Neural progenitor cell (in vitro differentiated cells): Measurements from ENCODE around the gene SMAGP. TPM values are rescaled to one million over a fixed set of nuclear protein-coding genes. Genes with fewer than 3 reads are reported as not detected.
"Not testable (repeated sequence)": the region's sequence is repeated elsewhere in the genome, so short reads cannot be mapped to it uniquely, and the experiment has no call there.

Experiments
- DNase-seq: peaks from one replicate; pipeline ENCODE4 v3.0.0-alpha.2; 2016; ENCODE audit warnings: low spot score
- H2AFZ ChIP-seq: fragments of 200-600 bp; sonication (generic); replicated peaks from 2 replicates; pipeline ENCODE4 v1.6.1; 2016; ENCODE audit warnings: antibody characterized with exemption
- H3F3A ChIP-seq: fragments of 200-600 bp; sonication (generic); 2 replicates; pipeline ENCODE4 v1.6.1; 2016; ENCODE audit warnings: antibody characterized with exemption, low read depth
- H3K27ac ChIP-seq: fragments of 200-600 bp; sonication (generic); 2 replicates; pipeline ENCODE4 v1.5.1; 2016; ENCODE audit warnings: mild to moderate bottlenecking
- H3K27me3 ChIP-seq: fragments of 200-600 bp; sonication (generic); 2 replicates; pipeline ENCODE4 v1.6.1; 2016; ENCODE audit warnings: mild to moderate bottlenecking, moderate library complexity
- H3K36me3 ChIP-seq: fragments of 200-600 bp; sonication (generic); 2 replicates; pipeline ENCODE4 v1.5.1; 2016
- H3K4me1 ChIP-seq: fragments of 200-600 bp; sonication (generic); 2 replicates; pipeline ENCODE4 v1.6.1; 2016; ENCODE audit warnings: mixed run types
- H3K4me2 ChIP-seq: fragments of 200-600 bp; sonication (generic); 2 replicates; pipeline ENCODE4 v1.6.1; 2016
- H3K4me3 ChIP-seq: fragments of 200-600 bp; sonication (generic); 2 replicates; pipeline ENCODE4 v1.5.1; 2016
- H3K79me2 ChIP-seq: fragments of 200-600 bp; sonication (generic); 2 replicates; pipeline ENCODE4 v1.6.1; 2016; ENCODE audit warnings: low read depth
- H3K9ac ChIP-seq: fragments of 200-600 bp; sonication (generic); 2 replicates; pipeline ENCODE4 v1.6.1; 2016
- H3K9me3 ChIP-seq: fragments of 200-600 bp; sonication (generic); 2 replicates; pipeline ENCODE4 v1.5.1; 2016; ENCODE audit warnings: low read depth
- H4K20me1 ChIP-seq: fragments of 200-600 bp; sonication (generic); 2 replicates; pipeline ENCODE4 v1.6.1; 2016; ENCODE audit warnings: low read depth
- H3K27ac Mint-ChIP-seq: 3 replicates; pipeline ENCODE4 v1.8.0; 2021; ENCODE audit warnings: mixed read lengths
- H3K27me3 Mint-ChIP-seq: 2 replicates; pipeline ENCODE4 v1.8.0; 2022; ENCODE audit warnings: low read depth, mild to moderate bottlenecking, inconsistent platforms, moderate library complexity, mixed read lengths; ENCODE audit not compliant: insufficient read depth
- H3K36me3 Mint-ChIP-seq: 3 replicates; pipeline ENCODE4 v1.8.0; 2021; ENCODE audit warnings: mixed read lengths
- H3K4me1 Mint-ChIP-seq: 3 replicates; pipeline ENCODE4 v1.8.0; 2021; ENCODE audit warnings: mixed read lengths
- H3K4me3 Mint-ChIP-seq: 3 replicates; pipeline ENCODE4 v1.8.0; 2021; ENCODE audit warnings: mild to moderate bottlenecking, moderate library complexity, mixed read lengths
- H3K9me3 Mint-ChIP-seq: 3 replicates; pipeline ENCODE4 v1.8.0; 2020; ENCODE audit warnings: mixed read lengths
- EZH2 ChIP-seq: fragments of 200-600 bp; sonication (generic); IDR thresholded peaks from 2 replicates; pipeline ENCODE4 v1.6.1; 2017; ENCODE audit warnings: antibody characterized with exemption, mild to moderate bottlenecking, moderate library complexity
- EZH2phosphoT487 ChIP-seq: fragments of 200-600 bp; sonication (generic); IDR thresholded peaks from 2 replicates; pipeline ENCODE4 v1.6.1; 2017; ENCODE audit warnings: antibody characterized with exemption
- total RNA-seq: library from RNA; depleted of rRNA; stranded (reverse); fragments of >200 nt; gene quantifications from 2 replicates; pipeline ENCODE4 v1.2.3, GENCODE V29; 2015; ENCODE audit warnings: low replicate concordance
- TF ChIP-seq, protein P1 (sequence below): fragments of 200-600 bp; sonication (generic); IDR thresholded peaks from 2 replicates; pipeline ENCODE4 v1.5.1; 2017; ENCODE audit warnings: antibody characterized with exemption, mild to moderate bottlenecking

Gene SMAGP
- total RNA-seq, 1 donor from 2014 or later: 19.0 TPM

DNA sequence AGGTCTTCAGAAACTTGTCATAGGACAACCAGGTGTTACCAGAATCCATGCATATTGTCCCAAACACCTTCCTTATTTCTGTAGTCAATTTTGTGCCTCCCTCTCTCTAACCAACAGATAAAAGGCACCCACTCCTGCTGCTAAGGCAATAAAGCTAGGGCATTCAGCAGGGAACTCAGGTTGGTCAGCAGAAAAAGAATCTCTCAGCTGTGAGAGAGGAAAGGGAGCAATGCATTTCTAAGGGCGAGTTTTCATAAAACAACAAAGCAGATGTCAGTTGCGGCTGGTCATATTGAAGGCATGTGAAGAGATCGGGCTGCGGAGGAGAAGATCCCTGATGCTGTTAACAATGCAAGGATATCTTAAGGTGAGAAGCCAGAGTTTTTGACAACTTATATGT is 45.0 kb downstream of the SMAGP start:
- no peaks in the 10 kb centered on the region for H3K9me3 Mint-ChIP-seq
- peaks cover 2% of the 10 kb centered on the region for H3K27me3 Mint-ChIP-seq
- H3K4me1 Mint-ChIP-seq: peaks cover 9% of the 10 kb centered on the region
- DNase-seq: no peak
- no peaks in the 10 kb centered on the region for H3K36me3 ChIP-seq
- no peak overlapping the region for H3K27ac ChIP-seq
- TF ChIP-seq, protein P1, sequence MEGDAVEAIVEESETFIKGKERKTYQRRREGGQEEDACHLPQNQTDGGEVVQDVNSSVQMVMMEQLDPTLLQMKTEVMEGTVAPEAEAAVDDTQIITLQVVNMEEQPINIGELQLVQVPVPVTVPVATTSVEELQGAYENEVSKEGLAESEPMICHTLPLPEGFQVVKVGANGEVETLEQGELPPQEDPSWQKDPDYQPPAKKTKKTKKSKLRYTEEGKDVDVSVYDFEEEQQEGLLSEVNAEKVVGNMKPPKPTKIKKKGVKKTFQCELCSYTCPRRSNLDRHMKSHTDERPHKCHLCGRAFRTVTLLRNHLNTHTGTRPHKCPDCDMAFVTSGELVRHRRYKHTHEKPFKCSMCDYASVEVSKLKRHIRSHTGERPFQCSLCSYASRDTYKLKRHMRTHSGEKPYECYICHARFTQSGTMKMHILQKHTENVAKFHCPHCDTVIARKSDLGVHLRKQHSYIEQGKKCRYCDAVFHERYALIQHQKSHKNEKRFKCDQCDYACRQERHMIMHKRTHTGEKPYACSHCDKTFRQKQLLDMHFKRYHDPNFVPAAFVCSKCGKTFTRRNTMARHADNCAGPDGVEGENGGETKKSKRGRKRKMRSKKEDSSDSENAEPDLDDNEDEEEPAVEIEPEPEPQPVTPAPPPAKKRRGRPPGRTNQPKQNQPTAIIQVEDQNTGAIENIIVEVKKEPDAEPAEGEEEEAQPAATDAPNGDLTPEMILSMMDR: no peak
- no peak for TF ChIP-seq EZH2phosphoT487
- no peak for TF ChIP-seq EZH2
- no peaks in the 10 kb centered on the region for H3K36me3 Mint-ChIP-seq
- no peak overlapping the region for H3K4me3 Mint-ChIP-seq
- H2AFZ ChIP-seq: no peak overlapping the region
- H3K4me2 ChIP-seq: no peak overlapping the region
- H3K9ac ChIP-seq: no peak overlapping the region
- H3K79me2 ChIP-seq: no peaks in the 10 kb centered on the region
- H3K4me3 ChIP-seq: no peak overlapping the region
- H3K27ac Mint-ChIP-seq: no peak overlapping the region
- no peaks in the 10 kb centered on the region for H3F3A ChIP-seq
- no peaks in the 10 kb centered on the region for H3K9me3 ChIP-seq
- H4K20me1 ChIP-seq: no peaks in the 10 kb centered on the region
- no peaks in the 10 kb centered on the region for H3K27me3 ChIP-seq
- no peaks in the 10 kb centered on the region for H3K4me1 ChIP-seq

DNA sequence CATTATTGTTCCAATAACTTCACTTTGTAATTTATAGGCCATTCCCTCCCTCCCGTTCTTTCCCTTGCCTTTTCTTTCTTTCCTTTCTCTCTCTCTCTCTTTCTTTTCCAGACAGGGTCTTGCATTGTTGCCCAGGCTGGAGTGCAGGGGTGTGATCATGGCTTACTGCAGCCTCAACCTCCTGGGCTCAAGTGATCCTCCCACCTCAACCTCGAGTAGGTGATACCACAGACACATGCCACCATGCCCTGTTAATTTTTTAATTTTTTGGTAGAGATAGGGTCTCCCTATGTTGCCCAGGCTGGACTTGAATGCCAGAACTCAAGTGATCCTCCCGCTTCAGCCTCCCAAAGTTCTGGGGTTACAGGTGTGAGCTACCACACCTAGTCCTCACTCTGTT is 45.6 kb downstream of the SMAGP start:
- H3K27ac Mint-ChIP-seq: no peak overlapping the region
- TF ChIP-seq EZH2 (no peak), EZH2phosphoT487 (no peak)
- TF ChIP-seq, protein P1: no peak
- H3K27me3 ChIP-seq: no peaks in the 10 kb centered on the region

DNA sequence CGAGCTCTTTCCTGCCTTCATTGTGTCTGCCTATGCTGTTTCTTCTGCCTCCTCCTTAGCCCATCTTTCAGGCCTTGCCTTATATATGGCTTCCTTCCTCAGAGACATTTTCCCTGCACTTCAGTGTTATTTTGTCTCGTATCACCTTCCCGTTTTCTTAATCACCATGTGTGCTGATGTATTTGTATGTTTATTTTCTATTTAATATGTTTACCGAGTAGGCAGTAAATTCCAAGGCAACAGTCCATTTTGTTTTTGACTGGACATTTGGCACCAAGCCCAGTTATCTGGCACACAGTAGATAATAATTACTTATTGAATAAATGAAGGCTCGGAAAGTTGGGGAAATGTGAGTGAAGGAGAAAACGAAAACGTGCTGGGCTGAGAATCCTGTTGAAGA is 47.8 kb downstream of the SMAGP start:
- Mint-ChIP-seq H3K36me3 (no peaks in the 10 kb centered on the region), H3K4me1 (peaks cover 20% of the 10 kb centered on the region), H3K27me3 (peaks cover 4% of the 10 kb centered on the region), H3K27ac (no peak overlapping the region), H3K9me3 (no peaks in the 10 kb centered on the region), H3K4me3 (no peak overlapping the region)
- Histone ChIP-seq H3K4me2 (no peak overlapping the region), H3K4me3 (no peak overlapping the region), H3K36me3 (no peaks in the 10 kb centered on the region), H3K4me1 (peaks cover 11% of the 10 kb centered on the region), H3K27ac (no peak overlapping the region), H3F3A (peaks cover 21% of the 10 kb centered on the region), H3K9ac (no peak overlapping the region), H4K20me1 (no peaks in the 10 kb centered on the region), H2AFZ (no peak overlapping the region), H3K27me3 (no peaks in the 10 kb centered on the region), H3K9me3 (no peaks in the 10 kb centered on the region), H3K79me2 (no peaks in the 10 kb centered on the region)
- DNase-seq: no peak
- TF ChIP-seq, protein P1: no peak
- TF ChIP-seq EZH2: no peak
- TF ChIP-seq EZH2phosphoT487: no peak

More for the DNA sequence above, 45.6 kb downstream of the SMAGP start:
- Histone ChIP-seq H3K9ac (no peak overlapping the region), H3K79me2 (no peaks in the 10 kb centered on the region), H3K9me3 (no peaks in the 10 kb centered on the region), H3K4me3 (no peak overlapping the region), H3K36me3 (no peaks in the 10 kb centered on the region), H3F3A (peaks cover 6% of the 10 kb centered on the region), H4K20me1 (no peaks in the 10 kb centered on the region), H3K4me1 (no peaks in the 10 kb centered on the region), H3K4me2 (no peak overlapping the region), H2AFZ (no peak overlapping the region), H3K27ac (no peak overlapping the region)
- H3K4me3 Mint-ChIP-seq: no peak overlapping the region
- H3K27me3 Mint-ChIP-seq: peaks cover 2% of the 10 kb centered on the region
- no peaks in the 10 kb centered on the region for H3K36me3 Mint-ChIP-seq
- DNase-seq: no peak
- peaks cover 9% of the 10 kb centered on the region for H3K4me1 Mint-ChIP-seq
- no peaks in the 10 kb centered on the region for H3K9me3 Mint-ChIP-seq

DNA sequence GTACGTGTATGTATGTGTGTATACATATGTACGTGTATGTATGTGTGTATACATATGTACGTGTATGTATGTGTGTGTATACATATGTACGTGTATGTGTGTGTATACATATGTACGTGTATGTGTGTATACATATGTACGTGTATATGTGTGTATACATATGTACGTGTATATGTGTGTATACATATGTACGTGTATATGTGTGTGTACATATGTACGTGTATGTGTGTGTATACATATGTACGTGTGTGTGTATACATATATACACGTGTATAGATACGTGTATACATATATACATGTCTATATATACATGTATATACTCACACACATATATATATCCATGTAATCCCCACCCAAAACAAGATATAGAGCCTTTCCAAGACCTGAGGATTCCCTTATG is 50.4 kb downstream of the SMAGP start:
- DNase-seq, H3K36me3 Mint-ChIP-seq, H3K9me3 ChIP-seq, H3K79me2 ChIP-seq, H3K27ac ChIP-seq, H3K9me3 Mint-ChIP-seq, H3K27me3 Mint-ChIP-seq, H3K9ac ChIP-seq, H4K20me1 ChIP-seq, H2AFZ ChIP-seq, H3K4me3 ChIP-seq, H3K27ac Mint-ChIP-seq, H3K36me3 ChIP-seq, H3K4me3 Mint-ChIP-seq, H3K4me2 ChIP-seq: not testable (repeated sequence)
- peaks cover 16% of the 10 kb centered on the region for H3K4me1 ChIP-seq
- peaks cover 37% of the 10 kb centered on the region for H3F3A ChIP-seq
- peaks cover 12% of the 10 kb centered on the region for H3K27me3 ChIP-seq
- H3K4me1 Mint-ChIP-seq: peaks cover 14% of the 10 kb centered on the region
